ENCODE data around the gene FANCG. TPM values are rescaled to one million over a fixed set of nuclear protein-coding genes. Genes with fewer than 3 reads are reported as not detected.

FANCG gene
- total and polyA plus RNA-seq, 2 of the 8 experiments (the other 6 are each of a cell fraction or from before 2014, with no cell fraction given), result 66.6 to 87.1 TPM

DNA sequence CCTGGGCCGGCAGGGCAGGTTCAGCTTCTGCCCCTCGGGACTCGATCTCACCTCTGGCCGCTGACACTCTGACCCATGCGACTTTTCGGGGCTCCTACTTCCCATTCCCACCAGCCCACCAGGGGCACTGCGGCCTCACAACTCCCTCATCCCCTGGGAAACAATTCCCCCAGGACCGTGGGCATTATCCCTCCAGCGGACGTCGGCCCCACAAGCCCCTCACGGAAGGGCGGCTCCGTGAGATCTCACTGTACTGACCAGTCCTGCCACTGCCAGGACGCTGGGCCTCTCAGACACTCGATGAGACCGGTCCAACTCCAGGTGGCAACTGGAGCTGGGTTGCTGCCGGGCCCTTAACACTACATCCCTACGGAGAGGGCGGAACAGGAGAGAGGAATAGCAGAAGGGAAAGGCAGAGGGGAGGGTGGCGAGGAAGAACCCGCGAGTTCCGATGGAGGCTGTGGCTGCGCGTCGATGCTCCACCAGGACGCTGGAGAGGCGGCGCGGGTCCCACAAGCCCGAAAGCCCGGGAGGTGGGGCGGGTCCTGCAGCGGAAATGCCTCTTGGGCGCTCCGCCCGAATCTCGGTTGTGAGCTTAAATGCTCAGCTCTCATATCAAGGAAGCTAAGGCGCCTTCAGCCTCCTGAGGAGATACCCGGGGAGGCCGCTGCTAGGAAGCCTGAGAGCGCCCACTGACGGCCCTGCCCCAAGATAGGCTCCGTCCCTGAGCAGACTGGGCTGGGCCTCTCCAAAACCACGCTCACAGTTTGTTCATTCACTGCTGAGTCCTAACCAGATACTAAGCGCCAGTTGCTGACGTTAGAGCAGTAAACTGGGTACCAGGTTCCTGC is 43.7 kb downstream of the FANCG start:
- no peak overlapping the region for H4K5ac ChIP-seq (ENCODE audit: insufficient read length, low read depth, low read length)
- 0 out of 2 replicates have a peak overlapping the region, but pooled peaks have one; percentile 13 for H2AK5ac ChIP-seq (ENCODE audit: low read depth, low read length)
- no peak overlapping the region for H3K56ac ChIP-seq (replicated peaks; ENCODE audit: insufficient read length, low read depth, low read length)
- 82% methylated on average over 41 of the region's 48 CpGs; no CpG with 5 or more reads in 1 of the 2 experiments for WGBS, 2 experiments (ENCODE audit: extremely low coverage in 1 of 2, insufficient coverage in 1 of 2, insufficient read length in 1 of 2, insufficient replicate concordance in 2 of 2, low coverage in 1 of 2, low lambda C conversion rate in 2 of 2, missing lambda C conversion rate in 1 of 2)
- DNase-seq (ENCODE audit: low read depth in 1 of 2, low spot score in 2 of 2) (peak in 1 of 2 experiments; percentile 39), FAIRE-seq (no peak)
- H3K23ac ChIP-seq (ENCODE audit: insufficient read length), result no peak overlapping the region
- TF ChIP-seq, protein P1, sequence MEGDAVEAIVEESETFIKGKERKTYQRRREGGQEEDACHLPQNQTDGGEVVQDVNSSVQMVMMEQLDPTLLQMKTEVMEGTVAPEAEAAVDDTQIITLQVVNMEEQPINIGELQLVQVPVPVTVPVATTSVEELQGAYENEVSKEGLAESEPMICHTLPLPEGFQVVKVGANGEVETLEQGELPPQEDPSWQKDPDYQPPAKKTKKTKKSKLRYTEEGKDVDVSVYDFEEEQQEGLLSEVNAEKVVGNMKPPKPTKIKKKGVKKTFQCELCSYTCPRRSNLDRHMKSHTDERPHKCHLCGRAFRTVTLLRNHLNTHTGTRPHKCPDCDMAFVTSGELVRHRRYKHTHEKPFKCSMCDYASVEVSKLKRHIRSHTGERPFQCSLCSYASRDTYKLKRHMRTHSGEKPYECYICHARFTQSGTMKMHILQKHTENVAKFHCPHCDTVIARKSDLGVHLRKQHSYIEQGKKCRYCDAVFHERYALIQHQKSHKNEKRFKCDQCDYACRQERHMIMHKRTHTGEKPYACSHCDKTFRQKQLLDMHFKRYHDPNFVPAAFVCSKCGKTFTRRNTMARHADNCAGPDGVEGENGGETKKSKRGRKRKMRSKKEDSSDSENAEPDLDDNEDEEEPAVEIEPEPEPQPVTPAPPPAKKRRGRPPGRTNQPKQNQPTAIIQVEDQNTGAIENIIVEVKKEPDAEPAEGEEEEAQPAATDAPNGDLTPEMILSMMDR (IDR thresholded peaks at IDR 0.05; ENCODE audit: control extremely low read depth in 1 of 3, insufficient read depth in 1 of 3, low read depth in 1 of 3, low read length in 3 of 3), result 0 out of 4 replicates have a peak, but pooled peaks of 1 of the 3 experiments have one; percentile 0
- no peak for TF ChIP-seq TBP (IDR thresholded peaks at IDR 0.05; ENCODE audit: low read depth, low read length)
- ChIA-PET POLR2A (ENCODE audit: partially characterized antibody) (interaction anchor here (0.9 to 1.3 kb wide), 3 partner anchors 15 to 35 kb away, joined by 3 to 5 read pairs (median 3); no protein-coding TSS in a partner anchor), CTCF (ENCODE audit: partially characterized antibody) (interaction anchor here (0.6 to 1.6 kb wide), 5 partner anchors 9 to 51 kb away, joined by 3 to 9 read pairs (median 3); no protein-coding TSS in a partner anchor)
- H4K20me1 ChIP-seq (replicated peaks in 1 of 2; ENCODE audit: control insufficient read depth in 1 of 2, insufficient read depth in 2 of 2, low read length in 2 of 2), result no peaks in the 10 kb centered on the region
- no peak overlapping the region for H4K91ac ChIP-seq (replicated peaks; ENCODE audit: insufficient read length, low read length)
- no peak overlapping the region for H3K18ac ChIP-seq (ENCODE audit: extremely low read depth, low read length)
- no peaks in the 10 kb centered on the region for H3K27me3 ChIP-seq (replicated peaks in 1 of 4; ENCODE audit: control insufficient read depth in 3 of 4, extremely low read depth in 1 of 4, insufficient read depth in 3 of 4, low read length in 3 of 4)
- no peak overlapping the region for H3K4me2 ChIP-seq (ENCODE audit: insufficient read depth in 1 of 2, low read depth in 2 of 2, low read length in 2 of 2)
- no peak overlapping the region for H2BK15ac ChIP-seq (ENCODE audit: low read length)
- no peak overlapping the region for H2BK120ac ChIP-seq (replicated peaks; ENCODE audit: low read depth, low read length)
- H3K79me2 ChIP-seq (ENCODE audit: control insufficient read depth in 1 of 2, insufficient read depth in 2 of 2, low read length in 2 of 2), result no peaks in the 10 kb centered on the region
- no peaks in the 10 kb centered on the region for H3K4me1 ChIP-seq (replicated peaks in 1 of 4; ENCODE audit: control insufficient read depth in 3 of 4, insufficient read depth in 4 of 4, low read length in 3 of 4)
- no peak overlapping the region for H3K14ac ChIP-seq (ENCODE audit: insufficient read length)
- no peaks in the 10 kb centered on the region; a peak in 1 of 4 replicates for H3K9me3 ChIP-seq (ENCODE audit: insufficient read depth in 2 of 2, low read depth in 1 of 2, low read length in 1 of 2)
- no peak overlapping the region for H2BK5ac ChIP-seq (ENCODE audit: low read depth, low read length)
- H2BK12ac ChIP-seq (ENCODE audit: low read depth, low read length), result no peak overlapping the region
- no peak overlapping the region for H2AFZ ChIP-seq (ENCODE audit: low read length)
- no peaks in the 10 kb centered on the region for H3K79me1 ChIP-seq (ENCODE audit: low read depth, low read length)
- no peak overlapping the region for H3K4ac ChIP-seq (replicated peaks; ENCODE audit: insufficient read length, low read depth, low read length)
- no peaks in the 10 kb centered on the region for H3K23me2 ChIP-seq (ENCODE audit: low read depth, low read length)
- H4K8ac ChIP-seq (ENCODE audit: extremely low read depth, insufficient read depth, low read length), result 0 out of 2 replicates have a peak overlapping the region, but pooled peaks have one; percentile 22
- no peak overlapping the region for H3K27ac ChIP-seq (ENCODE audit: low read depth, low read length)
- H3K4me3 ChIP-seq (ENCODE audit: extremely low read depth in 1 of 4, insufficient read depth in 2 of 4, low read depth in 3 of 4, low read length in 4 of 4), result no peak overlapping the region
- no peak overlapping the region for H2BK20ac ChIP-seq (ENCODE audit: low read length)
- no peak overlapping the region for H3K9ac ChIP-seq (replicated peaks in 1 of 4; ENCODE audit: extremely low read depth in 1 of 4, low read depth in 3 of 4, low read length in 3 of 4)
- no peaks in the 10 kb centered on the region for H3K36me3 ChIP-seq (ENCODE audit: control insufficient read depth in 2 of 4, insufficient read depth in 4 of 4, low read length in 3 of 4)

All from H1 (cell line).